Stimulated activated CD4-positive, alpha-beta T cell treated with anti-CD3 and anti-CD28 coated beads, TNF-alpha, amount 100 ng/mL, for 24 hours (primary cell): Measurements from ENCODE around the gene PHOX2A.

ENCODE experiments used
- DNase-seq, 3 experiments: peaks; one replicate each; pipeline ENCODE4 v3.0.0-alpha.2; 2020; ENCODE audit warnings: low read depth in 3 of 3

The PHOX2A gene

DNA sequence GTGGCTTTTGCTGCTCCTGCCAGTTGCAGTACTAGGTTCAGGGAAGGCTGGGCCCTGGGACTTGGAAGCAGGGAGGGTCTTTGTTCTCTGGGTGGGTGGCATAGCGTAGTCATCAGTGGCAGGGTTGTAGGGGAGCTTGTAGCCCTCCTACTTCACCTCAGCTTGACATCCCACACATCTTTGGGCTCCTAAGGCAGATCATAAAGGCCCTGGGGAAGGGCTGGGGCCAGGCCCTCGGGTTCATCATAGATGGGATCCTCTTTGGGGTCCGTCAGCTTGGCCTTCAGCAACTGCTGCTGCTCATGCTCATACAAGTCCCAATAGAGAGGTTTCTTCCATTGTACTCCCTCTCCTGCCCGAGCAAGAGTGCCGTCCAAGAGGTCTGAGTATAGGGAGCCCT, 6.0 kb upstream of the PHOX2A start:
- DNase-seq, result no peak

DNA sequence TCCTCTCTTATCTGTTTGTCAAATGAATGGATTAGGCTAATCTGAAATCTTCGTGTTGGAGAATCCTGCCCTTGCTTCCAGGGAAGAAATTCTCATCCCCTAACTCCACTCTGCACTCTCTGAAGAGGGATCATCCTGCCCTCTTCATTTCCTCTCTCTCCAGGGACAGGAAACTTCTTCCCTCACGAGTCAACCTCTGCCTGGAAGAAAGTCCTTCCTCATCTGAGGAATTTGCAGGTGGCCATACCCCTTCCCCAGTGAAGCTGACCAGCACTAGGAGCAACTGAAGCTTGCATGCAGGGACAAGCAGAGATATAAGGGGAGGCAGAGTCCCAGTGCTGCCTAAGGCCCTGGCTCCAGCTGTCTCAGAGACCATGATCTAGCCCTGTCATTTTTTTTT, 3.6 kb upstream of the PHOX2A start:
- DNase-seq, result no peak

DNA sequence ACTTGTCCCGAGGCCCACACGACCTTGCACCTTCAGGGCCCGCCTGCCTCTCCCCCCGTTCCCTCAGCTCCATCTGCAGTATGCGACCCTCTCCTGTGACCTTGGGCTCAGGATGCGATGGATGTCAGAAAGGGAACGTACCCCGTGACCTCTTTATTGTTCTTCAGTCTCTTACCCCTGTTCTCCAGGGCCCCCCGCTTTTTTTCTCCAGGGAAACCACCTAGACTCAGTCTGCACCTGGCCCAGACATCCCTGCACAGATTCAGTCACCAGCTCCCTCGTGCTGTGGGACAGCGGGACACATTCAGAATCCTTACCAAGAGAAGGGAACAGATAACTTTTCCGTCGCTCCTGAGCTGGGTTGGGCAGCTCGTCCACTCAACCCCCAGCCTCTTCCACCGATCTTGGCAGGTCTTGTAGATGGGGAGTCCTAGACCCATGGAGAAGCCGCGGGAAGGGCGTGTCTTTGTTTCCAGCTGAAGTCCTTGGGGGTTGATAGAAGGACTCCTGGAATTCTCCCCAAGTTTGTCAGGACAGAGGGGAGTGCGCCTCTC, 1.4 kb upstream of the PHOX2A start:
- no peak for DNase-seq

DNA sequence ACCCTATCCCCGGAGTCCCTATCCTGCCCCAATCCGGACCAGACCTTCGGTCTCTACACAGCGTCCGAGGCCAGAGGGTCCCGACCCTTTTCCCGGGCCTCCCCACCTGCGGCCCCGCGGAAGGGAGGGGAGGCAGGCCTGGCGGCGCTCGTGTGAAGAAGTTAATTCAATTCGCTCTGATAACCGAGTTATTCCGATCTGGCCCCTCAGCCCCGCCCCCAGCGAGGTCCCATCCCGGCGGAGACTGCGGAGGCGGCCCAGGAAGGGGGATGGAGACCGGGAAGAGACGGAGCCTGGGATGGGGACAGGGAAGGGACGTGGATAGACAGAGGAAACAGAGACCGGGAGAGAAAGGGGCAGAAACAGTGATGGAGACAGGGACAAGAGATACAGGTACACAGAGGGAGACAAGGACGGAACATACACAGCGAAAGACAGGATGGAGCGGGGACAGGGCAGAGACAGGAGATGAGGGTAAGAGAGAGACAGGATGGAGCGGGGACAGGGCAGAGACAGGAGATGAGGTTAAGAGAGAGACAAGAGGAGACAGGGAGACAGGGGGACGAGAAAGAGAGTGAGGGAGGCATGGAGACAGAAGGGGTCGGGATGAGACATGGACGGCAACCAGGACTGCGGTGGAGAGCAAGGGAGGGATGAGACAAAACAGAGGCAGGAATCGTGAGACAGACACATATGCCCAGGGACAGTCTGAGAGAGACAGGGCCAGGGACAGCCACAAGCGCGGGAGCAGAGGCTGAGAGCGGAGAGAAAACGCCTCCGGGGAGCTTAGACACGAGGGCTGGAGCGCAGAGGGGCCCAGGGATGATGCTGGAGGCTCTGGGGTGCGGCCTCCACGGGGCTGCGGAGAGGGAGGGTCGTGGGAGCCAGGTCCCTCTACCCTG, 636 bp upstream of the PHOX2A start:
- DNase-seq, result no peak

DNA sequence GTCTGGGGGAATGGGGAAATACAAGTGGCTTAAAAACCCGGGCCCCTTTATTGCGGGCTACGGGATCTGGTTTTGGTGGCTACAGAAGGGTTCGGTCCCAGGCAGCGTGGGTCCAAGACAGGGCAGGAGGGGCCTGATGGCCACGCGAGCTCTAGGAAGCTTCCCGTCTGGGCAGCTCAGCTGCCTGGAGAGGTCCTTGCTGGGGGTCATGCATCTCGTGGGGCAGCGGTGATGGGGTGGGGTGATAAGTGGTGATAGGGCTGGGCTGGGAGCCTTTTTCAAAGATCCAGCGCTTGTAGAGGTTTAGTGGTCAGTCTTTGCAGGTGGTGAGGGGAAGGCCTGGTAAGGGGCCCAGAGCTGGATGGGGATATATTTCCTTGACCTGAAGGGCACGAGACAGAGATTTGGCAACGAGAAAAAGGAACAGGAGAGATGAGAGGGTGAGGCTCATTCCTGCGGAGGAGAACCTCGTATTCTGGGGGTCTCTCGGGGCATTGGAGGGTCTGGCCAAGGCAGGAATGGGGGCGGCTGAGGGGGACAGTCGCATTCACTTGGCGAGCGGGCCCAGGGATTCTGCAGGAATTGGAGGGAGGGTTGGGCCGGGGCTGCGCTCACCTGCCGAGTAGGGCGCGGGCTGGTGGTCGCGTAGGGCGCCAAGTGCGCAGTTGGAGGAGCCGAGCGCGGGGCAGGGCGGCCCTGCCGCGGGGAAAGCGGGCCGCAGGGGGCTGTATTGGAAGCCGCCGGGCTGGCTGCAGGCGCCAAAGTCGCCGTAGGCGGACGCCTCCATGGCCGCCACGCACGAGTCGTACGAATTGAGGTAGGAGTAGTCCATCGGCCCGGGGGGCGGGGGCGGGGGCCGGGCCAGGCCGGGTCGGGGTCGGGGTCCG, 560 bp downstream of the PHOX2A start:
- no peak for DNase-seq

DNA sequence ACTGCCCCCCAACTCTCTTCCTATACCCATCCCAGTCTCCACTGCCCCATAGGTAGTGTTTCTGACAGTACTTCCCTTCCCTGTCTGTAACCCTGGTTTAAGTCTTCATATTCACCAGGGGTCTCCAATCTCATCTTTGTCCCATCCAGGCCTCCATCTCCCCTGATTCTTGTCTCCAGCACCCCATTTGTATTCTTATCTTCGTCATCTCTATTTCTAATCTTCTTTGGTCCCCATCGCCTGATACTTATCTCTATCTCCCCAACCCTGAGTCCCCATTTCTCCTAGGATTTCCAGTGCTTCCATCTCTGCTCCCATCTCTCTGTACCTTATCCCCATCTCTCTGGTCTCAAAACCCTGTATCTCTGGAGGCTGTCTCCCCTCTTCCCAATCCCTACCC, 1.8 kb downstream of the PHOX2A start:
- DNase-seq, result no peak

DNA sequence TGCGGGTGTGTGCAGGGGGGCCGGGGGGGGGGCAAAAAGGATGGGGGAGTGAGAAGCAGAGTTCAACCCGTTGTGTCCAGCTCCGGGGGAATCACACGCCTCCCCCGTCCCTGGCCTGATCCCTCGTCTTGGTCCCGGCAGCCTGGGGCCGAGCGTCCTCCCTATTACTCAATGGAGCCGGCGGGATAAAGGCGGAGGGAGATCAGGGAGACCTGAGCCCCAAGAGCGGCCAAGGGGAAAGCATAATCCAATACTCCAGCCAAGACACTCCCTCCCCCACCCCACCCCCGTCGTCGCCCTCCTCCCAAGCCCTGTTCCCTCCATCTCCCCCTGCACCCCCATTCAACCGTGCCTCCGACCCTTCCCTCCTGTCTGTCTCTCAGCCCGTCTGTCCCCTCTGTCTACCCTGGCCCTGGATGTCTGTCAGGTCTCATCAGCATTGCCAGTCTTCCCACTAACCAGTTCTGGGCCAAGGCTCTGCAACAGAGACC, 2.6 kb downstream of the PHOX2A start:
- no peak for DNase-seq

DNA sequence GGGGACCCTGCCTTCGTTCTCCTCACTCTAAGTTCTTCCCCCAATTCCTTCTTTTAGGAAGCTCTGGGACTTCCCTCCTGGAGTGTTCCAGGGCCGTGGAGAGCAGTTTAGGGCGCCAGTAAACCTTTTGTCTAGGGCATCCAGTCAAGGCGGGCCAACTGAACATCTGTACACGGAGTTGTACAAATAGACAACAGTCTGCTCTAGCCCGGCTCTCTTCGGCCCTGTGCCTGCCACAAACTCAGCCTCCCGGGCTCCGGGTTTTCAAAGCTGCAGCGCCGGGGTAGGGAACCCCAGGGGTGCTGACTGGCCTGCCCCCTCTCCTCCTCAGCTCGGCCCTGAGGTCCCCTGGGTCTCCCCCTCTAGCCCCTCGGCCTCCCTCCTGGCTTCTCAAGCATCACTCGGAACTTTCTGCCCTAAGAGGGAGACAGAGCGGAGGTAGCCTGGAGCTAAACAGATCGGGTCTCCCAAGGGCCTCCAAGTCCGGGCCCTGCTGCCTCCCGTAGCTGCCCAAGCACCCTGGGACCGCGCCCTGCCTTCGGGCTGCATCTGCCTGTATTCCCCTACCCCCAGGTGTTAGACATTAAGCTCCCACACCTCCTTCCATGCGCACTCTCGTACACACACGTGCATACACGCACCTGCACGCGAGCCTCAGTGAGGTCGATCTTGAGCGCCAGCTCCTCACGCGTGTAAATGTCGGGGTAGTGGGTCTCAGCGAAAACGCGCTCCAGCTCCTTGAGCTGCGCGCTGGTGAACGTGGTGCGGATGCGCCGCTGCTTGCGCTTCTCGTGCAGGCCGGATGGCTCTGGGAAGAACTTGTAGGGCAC, 3.3 kb downstream of the PHOX2A start:
- no peak for DNase-seq

DNA sequence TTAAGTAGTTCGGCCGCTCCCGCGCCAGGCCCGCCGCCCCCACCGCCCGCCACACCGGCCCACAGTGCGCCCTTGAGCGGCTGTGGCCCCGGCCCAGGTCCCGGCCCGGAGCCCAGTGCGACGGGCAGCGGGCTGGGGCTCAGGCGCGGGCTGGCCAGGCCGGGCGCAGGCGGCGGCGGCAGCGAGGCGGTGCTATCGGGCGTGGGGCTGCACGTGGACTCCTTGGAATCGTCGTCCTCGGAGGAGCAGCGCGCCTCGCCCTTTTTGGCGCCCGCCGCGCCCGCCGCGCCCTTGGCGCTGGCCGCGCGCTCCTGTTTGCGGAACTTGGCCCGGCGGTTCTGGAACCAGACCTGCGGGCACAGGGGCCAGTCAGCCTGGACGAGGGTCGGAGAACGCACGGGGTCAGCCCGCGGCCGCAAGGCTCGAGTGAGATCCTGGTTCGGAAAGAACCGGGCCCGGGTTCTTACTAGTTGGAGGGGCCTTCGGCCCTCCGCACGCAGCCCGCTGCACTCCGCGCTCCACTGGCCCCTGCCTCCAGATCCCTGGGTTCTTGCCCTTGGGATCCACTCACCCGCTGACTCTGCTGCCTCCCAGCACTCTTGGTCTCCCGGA, 4.0 kb downstream of the PHOX2A start:
- DNase-seq, result no peak

DNA sequence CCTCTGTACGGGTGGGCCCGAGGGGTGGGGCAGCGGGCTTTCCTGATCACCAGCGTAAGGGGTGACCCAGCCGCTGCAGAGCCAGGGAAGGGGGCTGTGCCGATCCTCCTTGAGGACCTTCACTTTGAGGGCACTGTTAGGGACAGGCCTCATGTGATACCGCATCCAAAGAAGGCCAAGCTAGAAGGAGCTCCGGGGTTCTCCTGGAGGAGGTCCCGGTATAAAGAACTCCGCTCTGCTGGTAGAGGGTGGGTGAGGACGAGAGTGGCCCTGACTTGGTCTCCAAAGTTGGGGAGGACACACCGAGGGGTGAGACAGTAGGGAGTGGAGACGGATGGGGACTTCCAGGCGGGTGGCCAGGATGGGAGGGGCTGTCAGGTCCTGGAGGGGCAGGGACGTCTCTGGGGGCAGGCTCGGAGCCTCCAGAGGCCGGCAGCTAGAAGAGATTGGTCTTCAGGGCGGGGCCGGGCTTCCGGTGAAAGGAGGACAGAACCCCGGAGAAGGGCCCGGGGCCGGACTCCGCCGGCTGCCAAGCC, 4.6 kb downstream of the PHOX2A start:
- DNase-seq, result no peak

DNA sequence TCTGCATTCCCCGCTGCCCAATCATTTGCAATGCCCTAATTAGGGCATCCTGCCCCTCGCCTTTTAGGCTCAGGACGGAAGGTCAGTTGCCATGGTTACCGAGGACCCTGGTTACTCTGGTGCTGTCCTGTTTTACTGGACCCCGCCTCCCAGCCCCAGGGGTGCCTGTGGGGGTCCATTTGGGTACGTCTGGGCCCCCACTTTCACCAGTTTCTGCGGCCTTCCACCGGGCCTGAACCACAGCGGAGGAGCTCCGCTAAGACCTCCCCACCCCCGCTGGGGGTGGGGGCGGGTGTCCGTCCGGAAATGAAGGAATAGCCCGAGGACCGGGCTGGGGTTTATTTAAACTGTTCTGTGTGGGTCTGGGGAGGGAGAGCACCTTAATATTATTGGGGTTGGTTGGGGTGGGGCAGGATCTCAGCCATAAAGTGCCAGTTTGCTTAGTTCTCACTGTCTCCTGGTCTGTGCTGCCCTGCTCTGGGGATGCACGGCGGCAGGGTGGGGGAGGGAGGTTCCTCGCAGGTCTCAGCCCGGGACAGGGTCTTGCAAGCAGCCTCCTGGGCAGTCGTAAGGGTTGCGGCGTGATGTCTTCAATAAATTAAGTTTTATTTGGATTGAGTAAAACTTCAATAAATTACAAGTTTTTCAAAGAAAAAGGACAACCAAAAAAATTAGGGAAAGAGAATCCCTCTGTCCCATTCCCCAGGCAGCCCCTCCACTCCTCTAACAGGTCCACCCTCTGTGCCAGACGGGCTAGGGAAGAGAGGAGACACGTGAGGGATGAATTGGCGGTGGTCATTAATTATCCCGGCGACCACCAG, 5.3 kb downstream of the PHOX2A start:
- DNase-seq, result no peak

DNA sequence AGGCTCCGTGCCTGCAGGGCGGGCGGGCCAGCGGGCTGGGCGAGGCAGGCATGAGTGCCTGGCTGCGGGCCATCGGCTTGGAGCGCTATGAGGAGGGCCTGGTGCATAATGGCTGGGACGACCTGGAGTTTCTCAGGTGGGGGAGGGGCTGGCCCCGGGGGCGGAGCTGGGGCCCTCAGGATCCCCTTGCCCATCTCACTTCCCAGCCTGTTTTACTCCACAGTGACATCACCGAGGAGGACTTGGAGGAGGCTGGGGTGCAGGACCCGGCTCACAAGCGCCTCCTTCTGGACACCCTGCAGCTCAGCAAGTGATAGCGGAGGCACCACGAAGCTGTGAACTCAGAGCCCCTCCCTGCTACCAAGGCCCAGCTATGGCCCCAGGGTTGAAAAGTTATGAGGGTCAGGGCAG, 5.9 kb downstream of the PHOX2A start:
- DNase-seq, result no peak

DNA sequence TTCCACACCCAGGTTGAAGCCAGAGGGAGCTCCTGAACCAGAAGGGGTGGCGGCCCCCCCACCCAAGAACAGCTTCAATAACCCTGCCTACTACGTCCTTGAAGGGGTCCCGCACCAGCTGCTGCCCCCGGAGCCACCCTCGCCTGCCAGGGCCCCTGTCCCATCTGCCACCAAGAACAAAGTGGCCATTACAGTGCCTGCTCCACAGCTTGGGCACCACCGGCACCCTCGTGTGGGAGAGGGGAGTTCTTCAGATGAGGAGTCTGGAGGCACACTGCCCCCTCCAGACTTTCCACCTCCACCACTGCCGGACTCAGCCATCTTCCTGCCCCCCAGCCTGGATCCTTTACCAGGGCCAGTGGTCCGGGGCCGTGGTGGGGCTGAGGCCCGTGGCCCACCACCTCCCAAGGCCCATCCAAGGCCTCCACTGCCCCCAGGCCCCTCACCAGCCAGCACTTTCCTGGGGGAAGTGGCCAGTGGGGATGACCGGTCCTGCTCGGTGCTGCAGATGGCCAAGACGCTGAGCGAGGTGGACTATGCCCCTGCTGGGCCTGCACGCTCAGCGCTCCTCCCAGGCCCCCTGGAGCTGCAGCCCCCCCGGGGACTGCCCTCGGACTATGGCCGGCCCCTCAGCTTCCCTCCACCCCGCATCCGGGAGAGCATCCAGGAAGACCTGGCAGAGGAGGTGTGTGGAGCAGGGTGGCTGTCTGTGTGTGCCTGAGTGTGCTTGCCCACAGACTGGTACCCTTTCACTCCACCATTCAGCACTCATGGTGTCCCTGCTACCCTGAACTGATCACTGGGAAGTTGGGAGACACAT, 6.7 kb downstream of the PHOX2A start:
- no peak for DNase-seq

DNA sequence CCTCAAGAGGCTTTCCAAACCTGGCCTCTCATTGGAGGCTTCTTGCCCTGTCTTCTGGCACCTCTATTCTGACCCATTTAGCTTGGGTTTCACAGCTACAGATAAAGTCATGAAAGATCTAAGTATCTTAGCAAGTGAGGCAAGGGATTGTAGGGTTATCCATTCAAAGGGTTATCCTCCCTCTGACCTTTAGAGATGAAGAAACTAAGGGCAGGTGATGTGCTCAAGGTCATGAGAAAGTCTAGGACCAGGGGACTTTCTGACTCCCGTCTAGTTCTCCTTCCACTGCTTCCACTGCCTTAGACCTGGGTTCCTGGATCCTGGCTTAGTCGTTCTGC, 7.2 kb downstream of the PHOX2A start:
- DNase-seq, result no peak

DNA sequence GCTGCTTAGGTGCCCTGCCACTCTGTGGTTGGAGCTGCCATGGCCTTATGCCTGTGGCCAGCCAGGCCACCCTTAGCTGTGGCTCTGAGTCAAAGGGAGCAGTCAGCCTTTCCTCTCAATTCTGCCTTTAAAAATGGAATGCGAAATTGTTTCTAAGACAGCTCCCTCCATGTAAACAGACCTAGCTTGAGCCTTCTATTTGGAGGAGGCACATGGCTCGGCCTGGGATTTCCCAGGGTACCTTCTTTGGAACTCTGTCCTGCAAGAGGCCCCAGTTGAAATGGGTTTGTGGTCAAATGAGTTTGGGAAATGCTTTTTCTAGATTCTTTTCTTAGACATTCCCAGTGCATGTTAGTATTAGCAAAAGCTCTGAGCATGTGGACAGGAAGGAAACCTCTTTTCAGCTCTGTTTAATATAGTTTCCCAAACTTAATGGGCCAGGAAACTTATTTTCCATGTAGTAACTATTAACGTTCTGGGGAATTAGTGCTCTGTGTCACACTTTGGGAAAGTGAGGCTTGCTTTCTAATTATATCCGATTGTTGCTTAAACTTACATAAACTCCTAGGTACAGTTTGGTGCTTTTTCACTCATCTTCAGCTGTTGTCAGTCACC, 7.8 kb downstream of the PHOX2A start:
- DNase-seq, result no peak

DNA sequence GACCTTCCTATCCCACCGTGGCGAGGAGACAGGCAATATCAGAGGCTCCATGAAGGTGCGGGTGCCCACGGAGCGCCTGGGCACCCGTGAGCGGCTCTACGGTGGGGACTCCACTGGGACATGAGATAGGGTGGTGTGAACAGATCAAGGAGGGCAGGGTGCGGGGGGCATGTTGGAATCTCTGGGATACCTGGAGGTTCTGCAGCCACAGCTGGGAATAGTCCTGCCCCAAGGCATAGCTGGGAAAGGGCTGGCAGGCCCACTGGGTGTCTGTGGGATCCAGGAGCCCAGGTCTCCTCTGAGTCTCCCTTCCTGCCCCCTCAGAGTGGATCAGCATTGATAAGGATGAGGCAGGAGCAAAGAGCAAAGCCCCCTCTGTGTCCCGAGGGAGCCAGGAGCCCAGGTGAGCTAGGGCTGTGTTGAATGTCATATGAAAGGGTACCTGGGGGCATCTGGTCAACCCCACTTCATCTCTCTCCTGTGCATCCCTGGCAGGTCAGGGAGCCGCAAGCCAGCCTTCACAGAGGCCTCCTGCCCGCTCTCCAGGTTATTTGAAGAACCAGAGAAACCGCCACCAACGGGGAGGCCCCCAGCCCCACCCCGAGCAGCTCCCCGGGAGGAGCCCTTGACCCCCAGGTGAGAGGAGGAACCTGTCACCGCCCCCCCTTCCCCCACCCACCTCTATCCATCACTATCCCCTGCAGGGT, 8.5 kb downstream of the PHOX2A start:
- no peak for DNase-seq

DNA sequence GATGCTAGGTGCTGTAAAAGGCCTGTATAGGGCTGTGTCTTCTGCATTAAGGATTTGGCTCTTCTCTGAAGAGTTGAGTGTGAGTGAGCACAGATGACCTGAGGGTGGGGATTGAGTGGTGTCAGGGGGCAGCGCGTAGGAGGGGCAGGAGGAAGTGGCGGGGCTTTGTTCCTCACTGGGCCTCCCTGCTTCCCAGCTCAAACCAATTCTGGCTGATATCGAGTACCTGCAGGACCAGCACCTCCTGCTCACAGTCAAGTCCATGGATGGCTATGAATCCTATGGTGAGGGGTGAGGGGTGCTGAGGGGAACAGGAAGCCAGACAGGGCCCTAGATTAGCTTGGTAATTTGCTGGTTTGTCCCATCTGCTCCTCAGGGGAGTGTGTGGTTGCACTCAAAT, 9.1 kb downstream of the PHOX2A start:
- no peak for DNase-seq

DNA sequence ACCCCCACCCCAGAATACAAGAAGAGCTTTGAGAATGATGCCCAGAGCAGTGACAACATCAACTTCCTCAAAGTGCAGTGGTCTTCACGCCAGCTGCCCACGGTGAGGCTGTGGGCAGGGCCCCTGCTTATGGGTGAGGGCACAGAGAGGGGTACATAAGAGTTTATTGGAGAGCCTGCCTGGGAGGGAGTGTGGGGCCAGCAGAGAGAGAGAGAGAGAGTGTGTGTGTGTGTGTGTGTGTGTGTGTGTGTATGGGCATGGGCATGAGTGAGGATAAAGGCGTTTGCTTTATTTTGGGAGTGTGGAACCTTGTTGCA, 9.5 kb downstream of the PHOX2A start:
- DNase-seq, result no peak
